ENCODE data around the gene SLC2A6. TPM values are rescaled to one million over a fixed set of nuclear protein-coding genes. Genes with fewer than 3 reads are reported as not detected.
A peak's percentile ranks its signal among the peaks of the same experiment; 100 is the strongest.

SLC2A6 gene
- total RNA-seq, 2 donors from 2014 or later: 4.3 to 5.2 TPM

GRCh38 chr9:133494636-133495326, 15.9 kb upstream of the SLC2A6 start:
- H3K27ac ChIP-seq: peak overlapping the region in 1 of 2 donors; percentile 14
- H3K36me3 ChIP-seq: no peaks in the 10 kb centered on the region
- H3K4me3 ChIP-seq: no peak overlapping the region
- no peak for DNase-seq (ENCODE audit: low spot score)
- TF ChIP-seq, protein P1, sequence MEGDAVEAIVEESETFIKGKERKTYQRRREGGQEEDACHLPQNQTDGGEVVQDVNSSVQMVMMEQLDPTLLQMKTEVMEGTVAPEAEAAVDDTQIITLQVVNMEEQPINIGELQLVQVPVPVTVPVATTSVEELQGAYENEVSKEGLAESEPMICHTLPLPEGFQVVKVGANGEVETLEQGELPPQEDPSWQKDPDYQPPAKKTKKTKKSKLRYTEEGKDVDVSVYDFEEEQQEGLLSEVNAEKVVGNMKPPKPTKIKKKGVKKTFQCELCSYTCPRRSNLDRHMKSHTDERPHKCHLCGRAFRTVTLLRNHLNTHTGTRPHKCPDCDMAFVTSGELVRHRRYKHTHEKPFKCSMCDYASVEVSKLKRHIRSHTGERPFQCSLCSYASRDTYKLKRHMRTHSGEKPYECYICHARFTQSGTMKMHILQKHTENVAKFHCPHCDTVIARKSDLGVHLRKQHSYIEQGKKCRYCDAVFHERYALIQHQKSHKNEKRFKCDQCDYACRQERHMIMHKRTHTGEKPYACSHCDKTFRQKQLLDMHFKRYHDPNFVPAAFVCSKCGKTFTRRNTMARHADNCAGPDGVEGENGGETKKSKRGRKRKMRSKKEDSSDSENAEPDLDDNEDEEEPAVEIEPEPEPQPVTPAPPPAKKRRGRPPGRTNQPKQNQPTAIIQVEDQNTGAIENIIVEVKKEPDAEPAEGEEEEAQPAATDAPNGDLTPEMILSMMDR (IDR thresholded peaks at IDR 0.05): no peak
- H3K27me3 ChIP-seq: no peaks in the 10 kb centered on the region
- H3K9me3 ChIP-seq: no peaks in the 10 kb centered on the region
- peaks cover 0 to 30% of the 10 kb centered on the region in 2 donors for H3K4me1 ChIP-seq

- no peaks in the 10 kb centered on the region for H3K9me3 ChIP-seq
- no peaks in the 10 kb centered on the region for H3K27me3 ChIP-seq
- no peaks in the 10 kb centered on the region for H3K36me3 ChIP-seq
- no peak overlapping the region for H3K4me3 ChIP-seq
- DNase-seq (ENCODE audit: low spot score): no peak
- TF ChIP-seq, protein P1 (IDR thresholded peaks at IDR 0.05): no peak
- peaks cover 0 to 22% of the 10 kb centered on the region in 2 donors for H3K4me1 ChIP-seq
- peak overlapping the region in 1 of 2 donors; percentile 1 for H3K27ac ChIP-seq
Observed at GRCh38 chr9:133493845-133494540, 15.1 kb upstream of the SLC2A6 start.

- Histone ChIP-seq H3K4me3 (no peak overlapping the region), H3K27ac (peak overlapping the region in 1 of 2 donors; percentile 1), H3K27me3 (no peaks in the 10 kb centered on the region), H3K36me3 (no peaks in the 10 kb centered on the region), H3K4me1 (peaks cover 0 to 19% of the 10 kb centered on the region in 2 donors), H3K9me3 (no peaks in the 10 kb centered on the region)
- TF ChIP-seq, protein P1 (IDR thresholded peaks at IDR 0.05): no peak
- DNase-seq (ENCODE audit: low spot score): no peak
Observed at GRCh38 chr9:133493428-133493827, 14.5 kb upstream of the SLC2A6 start.

DNA sequence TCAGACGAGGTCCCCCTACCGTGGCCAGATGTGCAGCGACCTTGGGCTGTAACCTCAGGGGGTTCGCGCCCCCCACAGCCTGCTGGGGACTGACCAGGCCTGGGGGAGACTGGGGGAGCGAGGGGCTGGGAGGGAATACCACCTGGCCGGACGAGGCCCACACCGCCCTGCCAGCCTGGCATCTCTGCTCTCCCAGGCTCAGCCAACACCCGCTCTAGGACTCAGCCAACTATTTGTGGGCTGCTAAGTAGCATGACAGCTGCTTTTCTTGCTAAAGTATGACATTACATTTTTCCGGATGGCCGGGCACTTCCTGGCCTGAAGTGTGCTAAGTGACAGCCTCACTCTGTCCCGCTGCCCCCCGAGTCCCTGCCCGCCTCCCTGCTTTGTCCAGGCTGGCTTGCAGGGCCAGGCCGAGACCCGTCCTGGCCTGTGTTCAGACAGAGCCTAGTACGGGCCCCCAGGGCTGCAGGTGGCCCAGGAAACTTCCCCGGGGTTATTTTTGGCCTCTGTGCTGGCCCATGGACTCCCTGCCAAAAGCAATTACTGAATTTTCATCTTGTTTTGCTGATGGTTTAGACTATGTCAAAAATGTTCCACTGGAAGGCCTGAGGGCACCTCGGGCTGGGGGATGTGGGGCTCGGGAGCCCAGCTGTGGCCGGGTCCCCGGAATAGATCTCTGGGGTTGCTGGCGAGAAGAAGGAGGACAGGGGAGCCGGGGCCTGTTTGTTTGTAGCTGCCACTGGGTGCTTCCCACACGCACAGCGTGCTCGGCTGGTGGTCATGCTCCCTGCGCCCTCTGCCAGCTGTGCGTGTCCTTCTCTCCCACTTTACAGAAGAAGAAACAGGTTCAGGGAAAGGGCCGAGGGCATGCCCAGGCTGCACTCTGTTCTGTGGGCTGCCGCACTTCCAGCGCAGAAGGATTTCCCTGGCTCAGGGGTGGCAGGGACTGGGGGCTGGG, 13.4 kb upstream of the SLC2A6 start:
- Histone ChIP-seq H3K27ac (peak overlapping the region; percentile 54 to 61), H3K4me3 (no peak overlapping the region), H3K9me3 (no peaks in the 10 kb centered on the region), H3K4me1 (peaks cover 0 to 19% of the 10 kb centered on the region in 2 donors), H3K36me3 (no peaks in the 10 kb centered on the region), H3K27me3 (no peaks in the 10 kb centered on the region)
- TF ChIP-seq, protein P1 (IDR thresholded peaks at IDR 0.05): no peak
- no peak for DNase-seq (ENCODE audit: low spot score)

DNA sequence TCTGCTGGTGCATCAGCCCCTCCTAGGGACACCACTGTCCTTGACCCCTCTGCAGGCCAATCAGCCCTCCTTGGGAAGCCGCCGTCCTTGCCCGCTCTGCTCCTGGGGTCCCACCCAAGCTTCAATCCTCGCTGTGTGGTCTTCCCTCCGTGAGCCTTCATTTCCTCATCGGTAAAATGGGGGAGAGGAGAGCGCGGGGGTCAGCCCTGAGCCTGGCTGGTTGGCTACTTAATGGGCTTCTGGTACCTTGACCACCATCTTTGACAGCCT, 12.7 kb upstream of the SLC2A6 start:
- H3K9me3 ChIP-seq: no peaks in the 10 kb centered on the region
- TF ChIP-seq, protein P1 (IDR thresholded peaks at IDR 0.05): no peak
- no peaks in the 10 kb centered on the region for H3K27me3 ChIP-seq
- H3K4me1 ChIP-seq: peaks cover 0 to 19% of the 10 kb centered on the region in 2 donors
- H3K27ac ChIP-seq: peak overlapping the region; percentile 54 to 61
- H3K36me3 ChIP-seq: no peaks in the 10 kb centered on the region
- DNase-seq (ENCODE audit: low spot score): no peak
- H3K4me3 ChIP-seq: no peak overlapping the region
